GM23338 (cell line): ENCODE measurements around the gene FGF1. TPM values are rescaled to one million over a fixed set of nuclear protein-coding genes. Genes with fewer than 3 reads are reported as not detected.

ENCODE experiments used
- ATAC-seq: fragments of 200-7000 bp; cut with Tn5 transposase; 3 replicates; pipeline ENCODE4 v1.9.1; 2020
- DNase-seq: peaks from one replicate; pipeline ENCODE4 v3.0.0-alpha.2; 2015; ENCODE audit warnings: low spot score
- H2AFZ ChIP-seq: fragments of 200-600 bp; sonication (generic); 2 replicates; pipeline ENCODE4 v1.8.0; 2016; ENCODE audit warnings: antibody characterized with exemption, mild to moderate bottlenecking, moderate library complexity
- H3F3A ChIP-seq: fragments of 200-600 bp; sonication (generic); replicated peaks from 2 replicates; pipeline ENCODE4 v1.8.0; 2017; ENCODE audit warnings: antibody characterized with exemption, mixed run types, low read depth
- H3K27ac ChIP-seq: fragments of 200-600 bp; sonication (generic); 2 replicates; pipeline ENCODE4 v1.6.1; 2016; ENCODE audit warnings: low read depth
- H3K27me3 ChIP-seq: fragments of 200-600 bp; sonication (generic); 2 replicates; pipeline ENCODE4 v1.8.0; 2016; ENCODE audit warnings: mild to moderate bottlenecking, mixed run types, moderate library complexity; ENCODE audit not compliant: insufficient read depth
- H3K36me3 ChIP-seq: fragments of 200-600 bp; sonication (generic); 2 replicates; pipeline ENCODE4 v1.8.0; 2016; ENCODE audit warnings: mild to moderate bottlenecking; ENCODE audit not compliant: insufficient read depth
- H3K4me1 ChIP-seq: fragments of 200-600 bp; sonication (generic); 2 replicates; pipeline ENCODE4 v1.8.0; 2016; ENCODE audit warnings: mild to moderate bottlenecking, moderate library complexity; ENCODE audit not compliant: insufficient read depth
- H3K4me2 ChIP-seq: fragments of 200-600 bp; sonication (generic); 2 replicates; pipeline ENCODE4 v1.7.1; 2017; ENCODE audit warnings: mixed run types
- H3K4me3 ChIP-seq: fragments of 200-600 bp; sonication (generic); 2 replicates; pipeline ENCODE4 v1.6.1; 2016; ENCODE audit warnings: mixed run types
- H3K79me2 ChIP-seq: fragments of 200-600 bp; sonication (generic); replicated peaks from 2 replicates; pipeline ENCODE4 v1.8.0; 2017; ENCODE audit warnings: mild to moderate bottlenecking; ENCODE audit not compliant: insufficient read depth
- H3K9me2 ChIP-seq: fragments of 200-600 bp; sonication (generic); 2 replicates; pipeline ENCODE4 v1.8.0; 2017; ENCODE audit not compliant: insufficient read depth
- H4K20me1 ChIP-seq: fragments of 200-600 bp; sonication (generic); replicated peaks from 2 replicates; pipeline ENCODE4 v1.8.0; 2017; ENCODE audit warnings: mild to moderate bottlenecking; ENCODE audit not compliant: insufficient read depth
- H3K27ac Mint-ChIP-seq: 2 replicates; pipeline ENCODE4 v1.8.0; 2020; ENCODE audit warnings: inconsistent platforms, mild to moderate bottlenecking, moderate library complexity, mixed read lengths
- H3K27me3 Mint-ChIP-seq: 3 replicates; pipeline ENCODE4 v1.8.0; 2022; ENCODE audit warnings: low read depth, mild to moderate bottlenecking, moderate library complexity, mixed read lengths, inconsistent platforms; ENCODE audit not compliant: insufficient read depth, poor library complexity
- H3K36me3 Mint-ChIP-seq: 3 replicates; pipeline ENCODE4 v1.8.0; 2021; ENCODE audit warnings: low read depth, mild to moderate bottlenecking, inconsistent platforms, moderate library complexity, mixed read lengths
- H3K4me1 Mint-ChIP-seq: 3 replicates; pipeline ENCODE4 v1.8.0; 2020; ENCODE audit warnings: mild to moderate bottlenecking, inconsistent platforms, mixed read lengths
- H3K4me3 Mint-ChIP-seq: 3 replicates; pipeline ENCODE4 v1.8.0; 2021; ENCODE audit warnings: moderate library complexity, mild to moderate bottlenecking, inconsistent platforms, mixed read lengths
- H3K9me3 Mint-ChIP-seq: 3 replicates; pipeline ENCODE4 v1.8.0; 2020; ENCODE audit warnings: moderate library complexity, mild to moderate bottlenecking, inconsistent platforms, mixed read lengths
- CREB1 ChIP-seq: fragments of 250-450 bp; sonication (Bioruptor Pico); IDR thresholded peaks from 2 replicates; pipeline ENCODE4 v1.5.0; 2020; ENCODE audit warnings: low read depth, mild to moderate bottlenecking, moderate library complexity
- EZH2 ChIP-seq: fragments of 200-600 bp; sonication (generic); IDR thresholded peaks from one replicate; pipeline ENCODE4 v1.8.0; 2017; ENCODE audit warnings: antibody characterized with exemption, mild to moderate bottlenecking, low read depth; ENCODE audit not compliant: unreplicated experiment
- EZH2phosphoT487 ChIP-seq: fragments of 200-600 bp; sonication (generic); IDR thresholded peaks from one replicate; pipeline ENCODE4 v1.8.1; 2018; ENCODE audit warnings: antibody characterized with exemption; ENCODE audit not compliant: unreplicated experiment
- JUNB ChIP-seq: IDR thresholded peaks from one replicate; pipeline ENCODE4 v1.6.1; 2016; ENCODE audit warnings: antibody characterized with exemption; ENCODE audit not compliant: unreplicated experiment
- NANOG ChIP-seq: IDR thresholded peaks from 2 replicates; pipeline ENCODE4 v1.6.1; 2016; ENCODE audit warnings: antibody characterized with exemption, borderline replicate concordance
- POLR2AphosphoS5 ChIP-seq: IDR thresholded peaks from 2 replicates; pipeline ENCODE4 v1.6.1; 2016; ENCODE audit warnings: antibody characterized with exemption, low read depth
- STAT1 ChIP-seq: IDR thresholded peaks from one replicate; pipeline ENCODE4 v1.6.1; 2016; ENCODE audit warnings: antibody characterized with exemption; ENCODE audit not compliant: unreplicated experiment
- ZNF114 ChIP-seq: fragments of 250-450 bp; sonication (Bioruptor Pico); IDR thresholded peaks from 2 replicates; pipeline ENCODE4 v1.5.0; 2020; ENCODE audit warnings: mild to moderate bottlenecking, moderate library complexity
- ZNF331 ChIP-seq: fragments of 250-450 bp; sonication (Bioruptor Pico); IDR thresholded peaks from 2 replicates; pipeline ENCODE4 v1.5.0; 2020; ENCODE audit warnings: low read depth, mild to moderate bottlenecking, moderate library complexity
- polyA plus RNA-seq: library from polyadenylated mRNA; unstranded; fragments of >200 nt; fragmentation: Nextera tagmentation; extraction: Ambion mirVana; gene quantifications from 2 replicates; pipeline ENCODE4 v1.2.1, GENCODE V29; 2016
- total RNA-seq: library from RNA; depleted of rRNA; stranded (reverse); fragments of >200 nt; shearing (Covaris generic); gene quantifications from 2 replicates; pipeline ENCODE4 v1.2.3, GENCODE V29; 2014
- TF ChIP-seq, protein P1 (sequence below): IDR thresholded peaks from 2 replicates; pipeline ENCODE4 v1.6.1; 2016; ENCODE audit warnings: antibody characterized with exemption
- TF ChIP-seq, protein P2 (sequence below): IDR thresholded peaks from one replicate; pipeline ENCODE4 v1.6.1; 2018; ENCODE audit warnings: antibody characterized with exemption; ENCODE audit not compliant: unreplicated experiment
- TF ChIP-seq, protein P3 (sequence below): fragments of 250-450 bp; sonication (Bioruptor Pico); IDR thresholded peaks from 2 replicates; pipeline ENCODE4 v1.5.0; 2020; ENCODE audit warnings: mild to moderate bottlenecking, moderate library complexity
- TF ChIP-seq, protein P4 (sequence below), 2 experiments: fragments of 200-600 bp in 1 of 2; sonication (generic) in 1 of 2; conservative IDR thresholded peaks; 2 replicates each; pipeline versions ENCODE4 v1.5.1 to v1.6.1; 2016 to 2017; ENCODE audit warnings: antibody characterized with exemption in 2 of 2, low read depth in 2 of 2, mild to moderate bottlenecking in 2 of 2, moderate library complexity in 1 of 2

Gene FGF1
- total and polyA plus RNA-seq, 2 experiments from 2014 or later = 0.21 to 0.34 TPM

DNA sequence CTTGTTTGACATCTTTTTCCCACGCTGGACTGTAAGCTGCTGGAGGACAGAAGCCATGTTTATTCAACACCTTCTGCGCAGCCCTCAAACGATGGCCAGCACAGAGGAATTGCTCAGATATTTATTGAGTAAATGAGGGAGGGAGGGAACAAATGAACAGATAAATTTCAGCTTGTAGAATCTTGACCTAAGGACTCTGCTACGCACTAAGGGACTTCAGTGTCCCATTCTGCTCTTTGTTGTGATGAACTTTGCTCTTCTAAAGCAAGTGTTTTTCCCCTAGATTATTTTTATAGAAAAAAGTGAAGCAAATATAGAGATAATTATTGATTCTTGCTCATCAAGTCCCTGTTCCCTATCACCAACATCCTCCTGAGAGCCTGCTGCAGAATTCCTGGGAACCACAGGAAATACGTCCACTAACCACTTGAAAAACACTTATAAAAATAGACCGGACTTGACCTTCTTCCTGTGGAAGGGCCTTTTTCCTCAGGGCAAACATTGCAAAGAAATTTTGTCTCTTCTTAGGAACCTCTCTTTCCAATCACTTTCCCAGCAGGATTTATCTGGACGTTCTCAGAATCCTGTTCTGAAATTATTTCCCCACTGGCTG lies 54.9 kb downstream of the FGF1 start:
- Histone ChIP-seq H3K9me2 (peaks cover 6% of the 10 kb centered on the region; the same call in 1 of the 2 replicates), H3K4me3 (no peak overlapping the region), H3K79me2 (no peaks in the 10 kb centered on the region), H3K27ac (no peak overlapping the region), H3F3A (no peaks in the 10 kb centered on the region), H2AFZ (no peak overlapping the region), H3K4me1 (peaks cover under 1% of the 10 kb centered on the region; the same call in 1 of the 2 replicates), H3K4me2 (no peak overlapping the region), H4K20me1 (no peaks in the 10 kb centered on the region), H3K27me3 (no peaks in the 10 kb centered on the region), H3K36me3 (no peaks in the 10 kb centered on the region)
- ATAC-seq (no peak), DNase-seq (no peak)
- H3K27ac Mint-ChIP-seq = no peak overlapping the region
- 0 out of 3 replicates have a peak, but pooled peaks cover 2% of the 10 kb centered on the region for H3K36me3 Mint-ChIP-seq
- TF ChIP-seq ZNF114 (CRISPR knock-in tag) = no peak
- TF ChIP-seq, protein P1, sequence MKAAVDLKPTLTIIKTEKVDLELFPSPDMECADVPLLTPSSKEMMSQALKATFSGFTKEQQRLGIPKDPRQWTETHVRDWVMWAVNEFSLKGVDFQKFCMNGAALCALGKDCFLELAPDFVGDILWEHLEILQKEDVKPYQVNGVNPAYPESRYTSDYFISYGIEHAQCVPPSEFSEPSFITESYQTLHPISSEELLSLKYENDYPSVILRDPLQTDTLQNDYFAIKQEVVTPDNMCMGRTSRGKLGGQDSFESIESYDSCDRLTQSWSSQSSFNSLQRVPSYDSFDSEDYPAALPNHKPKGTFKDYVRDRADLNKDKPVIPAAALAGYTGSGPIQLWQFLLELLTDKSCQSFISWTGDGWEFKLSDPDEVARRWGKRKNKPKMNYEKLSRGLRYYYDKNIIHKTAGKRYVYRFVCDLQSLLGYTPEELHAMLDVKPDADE = no peak
- TF ChIP-seq STAT1 = no peak
- TF ChIP-seq, protein P2, sequence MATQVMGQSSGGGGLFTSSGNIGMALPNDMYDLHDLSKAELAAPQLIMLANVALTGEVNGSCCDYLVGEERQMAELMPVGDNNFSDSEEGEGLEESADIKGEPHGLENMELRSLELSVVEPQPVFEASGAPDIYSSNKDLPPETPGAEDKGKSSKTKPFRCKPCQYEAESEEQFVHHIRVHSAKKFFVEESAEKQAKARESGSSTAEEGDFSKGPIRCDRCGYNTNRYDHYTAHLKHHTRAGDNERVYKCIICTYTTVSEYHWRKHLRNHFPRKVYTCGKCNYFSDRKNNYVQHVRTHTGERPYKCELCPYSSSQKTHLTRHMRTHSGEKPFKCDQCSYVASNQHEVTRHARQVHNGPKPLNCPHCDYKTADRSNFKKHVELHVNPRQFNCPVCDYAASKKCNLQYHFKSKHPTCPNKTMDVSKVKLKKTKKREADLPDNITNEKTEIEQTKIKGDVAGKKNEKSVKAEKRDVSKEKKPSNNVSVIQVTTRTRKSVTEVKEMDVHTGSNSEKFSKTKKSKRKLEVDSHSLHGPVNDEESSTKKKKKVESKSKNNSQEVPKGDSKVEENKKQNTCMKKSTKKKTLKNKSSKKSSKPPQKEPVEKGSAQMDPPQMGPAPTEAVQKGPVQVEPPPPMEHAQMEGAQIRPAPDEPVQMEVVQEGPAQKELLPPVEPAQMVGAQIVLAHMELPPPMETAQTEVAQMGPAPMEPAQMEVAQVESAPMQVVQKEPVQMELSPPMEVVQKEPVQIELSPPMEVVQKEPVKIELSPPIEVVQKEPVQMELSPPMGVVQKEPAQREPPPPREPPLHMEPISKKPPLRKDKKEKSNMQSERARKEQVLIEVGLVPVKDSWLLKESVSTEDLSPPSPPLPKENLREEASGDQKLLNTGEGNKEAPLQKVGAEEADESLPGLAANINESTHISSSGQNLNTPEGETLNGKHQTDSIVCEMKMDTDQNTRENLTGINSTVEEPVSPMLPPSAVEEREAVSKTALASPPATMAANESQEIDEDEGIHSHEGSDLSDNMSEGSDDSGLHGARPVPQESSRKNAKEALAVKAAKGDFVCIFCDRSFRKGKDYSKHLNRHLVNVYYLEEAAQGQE = no peak
- TF ChIP-seq, protein P3, sequence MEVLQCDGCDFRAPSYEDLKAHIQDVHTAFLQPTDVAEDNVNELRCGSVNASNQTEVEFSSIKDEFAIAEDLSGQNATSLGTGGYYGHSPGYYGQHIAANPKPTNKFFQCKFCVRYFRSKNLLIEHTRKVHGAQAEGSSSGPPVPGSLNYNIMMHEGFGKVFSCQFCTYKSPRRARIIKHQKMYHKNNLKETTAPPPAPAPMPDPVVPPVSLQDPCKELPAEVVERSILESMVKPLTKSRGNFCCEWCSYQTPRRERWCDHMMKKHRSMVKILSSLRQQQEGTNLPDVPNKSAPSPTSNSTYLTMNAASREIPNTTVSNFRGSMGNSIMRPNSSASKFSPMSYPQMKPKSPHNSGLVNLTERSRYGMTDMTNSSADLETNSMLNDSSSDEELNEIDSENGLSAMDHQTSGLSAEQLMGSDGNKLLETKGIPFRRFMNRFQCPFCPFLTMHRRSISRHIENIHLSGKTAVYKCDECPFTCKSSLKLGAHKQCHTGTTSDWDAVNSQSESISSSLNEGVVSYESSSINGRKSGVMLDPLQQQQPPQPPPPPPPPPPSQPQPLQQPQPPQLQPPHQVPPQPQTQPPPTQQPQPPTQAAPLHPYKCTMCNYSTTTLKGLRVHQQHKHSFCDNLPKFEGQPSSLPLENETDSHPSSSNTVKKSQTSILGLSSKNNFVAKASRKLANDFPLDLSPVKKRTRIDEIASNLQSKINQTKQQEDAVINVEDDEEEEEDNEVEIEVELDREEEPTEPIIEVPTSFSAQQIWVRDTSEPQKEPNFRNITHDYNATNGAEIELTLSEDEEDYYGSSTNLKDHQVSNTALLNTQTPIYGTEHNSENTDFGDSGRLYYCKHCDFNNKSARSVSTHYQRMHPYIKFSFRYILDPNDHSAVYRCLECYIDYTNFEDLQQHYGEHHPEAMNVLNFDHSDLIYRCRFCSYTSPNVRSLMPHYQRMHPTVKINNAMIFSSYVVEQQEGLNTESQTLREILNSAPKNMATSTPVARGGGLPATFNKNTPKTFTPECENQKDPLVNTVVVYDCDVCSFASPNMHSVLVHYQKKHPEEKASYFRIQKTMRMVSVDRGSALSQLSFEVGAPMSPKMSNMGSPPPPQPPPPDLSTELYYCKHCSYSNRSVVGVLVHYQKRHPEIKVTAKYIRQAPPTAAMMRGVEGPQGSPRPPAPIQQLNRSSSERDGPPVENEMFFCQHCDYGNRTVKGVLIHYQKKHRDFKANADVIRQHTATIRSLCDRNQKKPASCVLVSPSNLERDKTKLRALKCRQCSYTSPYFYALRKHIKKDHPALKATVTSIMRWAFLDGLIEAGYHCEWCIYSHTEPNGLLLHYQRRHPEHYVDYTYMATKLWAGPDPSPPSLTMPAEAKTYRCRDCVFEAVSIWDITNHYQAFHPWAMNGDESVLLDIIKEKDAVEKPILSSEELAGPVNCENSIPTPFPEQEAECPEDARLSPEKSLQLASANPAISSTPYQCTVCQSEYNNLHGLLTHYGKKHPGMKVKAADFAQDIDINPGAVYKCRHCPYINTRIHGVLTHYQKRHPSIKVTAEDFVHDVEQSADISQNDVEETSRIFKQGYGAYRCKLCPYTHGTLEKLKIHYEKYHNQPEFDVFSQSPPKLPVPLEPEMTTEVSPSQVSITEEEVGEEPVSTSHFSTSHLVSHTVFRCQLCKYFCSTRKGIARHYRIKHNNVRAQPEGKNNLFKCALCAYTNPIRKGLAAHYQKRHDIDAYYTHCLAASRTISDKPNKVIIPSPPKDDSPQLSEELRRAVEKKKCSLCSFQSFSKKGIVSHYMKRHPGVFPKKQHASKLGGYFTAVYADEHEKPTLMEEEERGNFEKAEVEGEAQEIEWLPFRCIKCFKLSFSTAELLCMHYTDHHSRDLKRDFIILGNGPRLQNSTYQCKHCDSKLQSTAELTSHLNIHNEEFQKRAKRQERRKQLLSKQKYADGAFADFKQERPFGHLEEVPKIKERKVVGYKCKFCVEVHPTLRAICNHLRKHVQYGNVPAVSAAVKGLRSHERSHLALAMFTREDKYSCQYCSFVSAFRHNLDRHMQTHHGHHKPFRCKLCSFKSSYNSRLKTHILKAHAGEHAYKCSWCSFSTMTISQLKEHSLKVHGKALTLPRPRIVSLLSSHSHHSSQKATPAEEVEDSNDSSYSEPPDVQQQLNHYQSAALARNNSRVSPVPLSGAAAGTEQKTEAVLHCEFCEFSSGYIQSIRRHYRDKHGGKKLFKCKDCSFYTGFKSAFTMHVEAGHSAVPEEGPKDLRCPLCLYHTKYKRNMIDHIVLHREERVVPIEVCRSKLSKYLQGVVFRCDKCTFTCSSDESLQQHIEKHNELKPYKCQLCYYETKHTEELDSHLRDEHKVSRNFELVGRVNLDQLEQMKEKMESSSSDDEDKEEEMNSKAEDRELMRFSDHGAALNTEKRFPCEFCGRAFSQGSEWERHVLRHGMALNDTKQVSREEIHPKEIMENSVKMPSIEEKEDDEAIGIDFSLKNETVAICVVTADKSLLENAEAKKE = no peak
- TF ChIP-seq JUNB = no peak
- no peak for TF ChIP-seq CREB1 (CRISPR knock-in tag)
- TF ChIP-seq, protein P4, sequence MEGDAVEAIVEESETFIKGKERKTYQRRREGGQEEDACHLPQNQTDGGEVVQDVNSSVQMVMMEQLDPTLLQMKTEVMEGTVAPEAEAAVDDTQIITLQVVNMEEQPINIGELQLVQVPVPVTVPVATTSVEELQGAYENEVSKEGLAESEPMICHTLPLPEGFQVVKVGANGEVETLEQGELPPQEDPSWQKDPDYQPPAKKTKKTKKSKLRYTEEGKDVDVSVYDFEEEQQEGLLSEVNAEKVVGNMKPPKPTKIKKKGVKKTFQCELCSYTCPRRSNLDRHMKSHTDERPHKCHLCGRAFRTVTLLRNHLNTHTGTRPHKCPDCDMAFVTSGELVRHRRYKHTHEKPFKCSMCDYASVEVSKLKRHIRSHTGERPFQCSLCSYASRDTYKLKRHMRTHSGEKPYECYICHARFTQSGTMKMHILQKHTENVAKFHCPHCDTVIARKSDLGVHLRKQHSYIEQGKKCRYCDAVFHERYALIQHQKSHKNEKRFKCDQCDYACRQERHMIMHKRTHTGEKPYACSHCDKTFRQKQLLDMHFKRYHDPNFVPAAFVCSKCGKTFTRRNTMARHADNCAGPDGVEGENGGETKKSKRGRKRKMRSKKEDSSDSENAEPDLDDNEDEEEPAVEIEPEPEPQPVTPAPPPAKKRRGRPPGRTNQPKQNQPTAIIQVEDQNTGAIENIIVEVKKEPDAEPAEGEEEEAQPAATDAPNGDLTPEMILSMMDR (conservative IDR thresholded peaks at IDR 0.05; ENCODE audit: low read depth in 2 of 2) = no peak
- no peak for TF ChIP-seq EZH2
- no peak for TF ChIP-seq POLR2AphosphoS5
- no peak for TF ChIP-seq NANOG
- no peak for TF ChIP-seq ZNF331
- TF ChIP-seq EZH2phosphoT487 = no peak
- no peak overlapping the region for H3K4me3 Mint-ChIP-seq
- H3K9me3 Mint-ChIP-seq = no peaks in the 10 kb centered on the region; the same call in 2 of the 3 replicates
- H3K4me1 Mint-ChIP-seq = peaks cover 16% of the 10 kb centered on the region
- peaks cover 2% of the 10 kb centered on the region for H3K27me3 Mint-ChIP-seq
